Adrenal gland (tissue), 12 donors: ENCODE measurements around the gene CD248. TPM values are rescaled to one million over a fixed set of nuclear protein-coding genes. Genes with fewer than 3 reads are reported as not detected.
A peak's percentile ranks its signal among the peaks of the same experiment; 100 is the strongest.

ENCODE experiments used
- DNase-seq, 7 donors: peaks; one replicate each; pipeline ENCODE4 v3.0.0-alpha.2; 2019 to 2020
- H3K27ac ChIP-seq, 5 donors: fragments of 200-600 bp; sonication (generic) in 4 of 5; 1 replicate in 3 of 5; 2 replicates in 2 of 5; pipeline versions ENCODE4 v1.5.1 to v1.8.0; 2016 to 2020; ENCODE audit warnings: mild to moderate bottlenecking in 1 of 5
- H3K27me3 ChIP-seq: fragments of 200-600 bp; 2 replicates; pipeline ENCODE4 v1.8.0; 2021
- H3K36me3 ChIP-seq, 2 donors: fragments of 200-600 bp; replicated peaks in 1 of 2; 1 replicate in 1 of 2; 2 replicates in 1 of 2; pipeline versions ENCODE4 v1.5.1 to v1.8.0; 2018 to 2022
- H3K4me1 ChIP-seq, 2 donors: fragments of 200-600 bp; replicated peaks in 1 of 2; 1 replicate in 1 of 2; 2 replicates in 1 of 2; pipeline versions ENCODE4 v1.5.1 to v1.8.0; 2018 to 2021
- H3K4me3 ChIP-seq, 4 donors: fragments of 200-600 bp; sonication (generic) in 3 of 4; one replicate each; pipeline ENCODE4 v1.5.1; 2016 to 2018
- H3K9me3 ChIP-seq, 3 donors: fragments of 200-600 bp; sonication (generic) in 1 of 3; replicated peaks in 1 of 3; 1 replicate in 2 of 3; 2 replicates in 1 of 3; pipeline versions ENCODE4 v1.5.1 to v1.8.0; 2016 to 2021
- POLR2A ChIP-seq, 2 donors: fragments of 450-650 bp; IDR thresholded peaks; one replicate each; pipeline ENCODE4 v1.6.1; 2017; ENCODE audit warnings: antibody characterized with exemption in 2 of 2, mild to moderate bottlenecking in 2 of 2, moderate library complexity in 1 of 2
- WGBS, 4 donors: extraction: QIAGEN DNeasy Blood & Tissue Kit in 2 of 4; methylation state at CpG; one replicate each; pipeline versions ENCODE4 v1.1.5 to v1.1.7; 2013 to 2017; 5-methylcytosine and 5-hydroxymethylcytosine counted together
- intact Hi-C, 2 donors: fragments of 100-400 bp; cut with DNase I; formaldehyde crosslinking; loops; one replicate each; pipeline versions ENCODE4 v1.14.1 to v1.15.0; 2022 to 2023
- polyA plus RNA-seq, 3 donors: library from polyadenylated mRNA; stranded (reverse); fragments of 200-250 nt in 2 of 3; fragments of 350-450 nt in 1 of 3; fragmentation: Illumina TruSeq in 1 of 3; extraction: RNeasy Lipid Tissue Mini Kit (QIAGEN cat#74804) in 1 of 3; gene quantifications; one replicate each; pipeline ENCODE4 v1.2.3, GENCODE V29; 2013 to 2014
- total RNA-seq, 9 donors: library from RNA; depleted of rRNA in 4 of 9; stranded (reverse); fragments of >200 nt in 4 of 9; fragments of 120-200 nt in 1 of 9; fragmentation: NEBNext Ultra II Directional in 1 of 9; extraction: Animal tissue kit (Norgen Biotek cat#: 25700) in 1 of 9; gene quantifications; one replicate each; pipeline versions ENCODE4 v1.1.0 to v1.2.4, GENCODE V29; 2013 to 2023
- TF ChIP-seq, protein P1 (sequence below), 6 experiments: fragments of 450-650 bp in 4 of 6; fragments of 200-600 bp in 2 of 6; sonication (generic) in 1 of 6; IDR thresholded peaks; 1 replicate in 5 of 6; 2 replicates in 1 of 6; pipeline versions ENCODE4 v1.5.1 to v1.8.0; 2016 to 2021; ENCODE audit warnings: antibody characterized with exemption in 6 of 6, mild to moderate bottlenecking in 2 of 6, moderate library complexity in 1 of 6
- donor health status: healthy with polysubstance abuse.
- donor health status: Bipolar disorder and iron deficiency.
- donor health status: DM: yes; HTN: yes; CAD: no.
- donor health status: DM: no; HTN: no; CAD: no.
- donor health status: DM: no; HTN: no; CAD: no.
- donor health status: DM: yes; HTN: yes; CAD: no.

CD248 gene
- total and polyA plus RNA-seq, 12 donors, result 3.8 to 28.0 (median 15.8) TPM

DNA sequence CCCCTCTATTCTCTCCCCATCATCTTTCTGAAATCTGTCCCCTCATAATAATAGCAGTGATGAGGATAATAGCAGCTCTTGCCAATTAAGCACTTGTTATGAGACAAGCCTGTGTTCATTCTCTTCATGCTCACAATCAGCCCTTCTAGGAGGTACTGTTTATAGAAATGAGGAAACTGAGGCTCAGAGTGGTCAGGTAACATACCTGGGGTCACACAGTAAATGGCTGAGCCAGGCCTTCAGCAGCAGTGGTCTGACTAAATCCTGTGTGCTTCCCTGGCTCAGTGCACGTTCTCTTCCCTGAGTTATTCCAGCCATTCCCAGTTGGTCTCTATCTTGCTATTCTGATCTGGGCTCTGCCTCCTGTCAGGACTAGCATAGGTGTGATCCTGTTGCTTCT is 42.6 kb downstream of the CD248 start:
- intact Hi-C loops, result no loop called here
- no peak overlapping the region for H3K4me3 ChIP-seq
- 43 to 100% (median 72%) methylated on average over 1 of the region's 1 CpG for WGBS, 4 donors
- H3K27me3 ChIP-seq, result no peaks in the 10 kb centered on the region
- no peak for DNase-seq
- H3K27ac ChIP-seq, result no peak overlapping the region
- H3K4me1 ChIP-seq, result peaks cover 11 to 19% of the 10 kb centered on the region in 2 donors
- TF ChIP-seq, protein P1, sequence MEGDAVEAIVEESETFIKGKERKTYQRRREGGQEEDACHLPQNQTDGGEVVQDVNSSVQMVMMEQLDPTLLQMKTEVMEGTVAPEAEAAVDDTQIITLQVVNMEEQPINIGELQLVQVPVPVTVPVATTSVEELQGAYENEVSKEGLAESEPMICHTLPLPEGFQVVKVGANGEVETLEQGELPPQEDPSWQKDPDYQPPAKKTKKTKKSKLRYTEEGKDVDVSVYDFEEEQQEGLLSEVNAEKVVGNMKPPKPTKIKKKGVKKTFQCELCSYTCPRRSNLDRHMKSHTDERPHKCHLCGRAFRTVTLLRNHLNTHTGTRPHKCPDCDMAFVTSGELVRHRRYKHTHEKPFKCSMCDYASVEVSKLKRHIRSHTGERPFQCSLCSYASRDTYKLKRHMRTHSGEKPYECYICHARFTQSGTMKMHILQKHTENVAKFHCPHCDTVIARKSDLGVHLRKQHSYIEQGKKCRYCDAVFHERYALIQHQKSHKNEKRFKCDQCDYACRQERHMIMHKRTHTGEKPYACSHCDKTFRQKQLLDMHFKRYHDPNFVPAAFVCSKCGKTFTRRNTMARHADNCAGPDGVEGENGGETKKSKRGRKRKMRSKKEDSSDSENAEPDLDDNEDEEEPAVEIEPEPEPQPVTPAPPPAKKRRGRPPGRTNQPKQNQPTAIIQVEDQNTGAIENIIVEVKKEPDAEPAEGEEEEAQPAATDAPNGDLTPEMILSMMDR (IDR thresholded peaks at IDR 0.05), result no peak
- no peak for TF ChIP-seq POLR2A (IDR thresholded peaks at IDR 0.05)
- H3K9me3 ChIP-seq, result no peaks in the 10 kb centered on the region
- H3K36me3 ChIP-seq, result peaks cover 0 to 55% of the 10 kb centered on the region in 2 donors

DNA sequence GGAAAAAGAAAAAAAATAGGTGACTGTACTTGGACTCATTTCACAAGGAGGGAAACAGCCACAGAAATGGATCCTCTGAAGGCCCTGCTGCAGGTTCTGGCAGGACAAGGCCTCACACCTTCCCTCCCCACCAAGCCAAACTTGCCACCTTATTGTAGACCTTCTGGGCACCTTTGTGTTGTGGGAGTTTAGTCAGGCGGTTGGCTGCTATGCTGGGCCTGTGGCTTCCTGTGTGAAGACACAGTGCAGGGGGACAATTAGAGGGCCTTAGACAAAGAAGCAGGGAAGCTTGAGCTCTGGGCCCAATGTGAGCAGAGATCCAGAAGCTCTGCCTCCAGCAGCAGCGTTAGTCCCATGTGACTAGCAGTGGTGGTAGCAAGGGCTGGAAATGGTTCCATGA is 44.2 kb downstream of the CD248 start:
- H3K4me1 ChIP-seq, result peaks cover 8 to 21% of the 10 kb centered on the region in 2 donors
- no peaks in the 10 kb centered on the region for H3K27me3 ChIP-seq
- no peak for DNase-seq
- no peak for TF ChIP-seq POLR2A (IDR thresholded peaks at IDR 0.05)
- TF ChIP-seq, protein P1 (IDR thresholded peaks at IDR 0.05), result no peak
- WGBS, 4 donors, result 86 to 100% (median 92%) methylated on average over 2 of the region's 2 CpGs
- H3K9me3 ChIP-seq, result no peaks in the 10 kb centered on the region
- intact Hi-C loops, result no loop called here
- no peak overlapping the region for H3K4me3 ChIP-seq
- H3K36me3 ChIP-seq, result peaks cover 0 to 55% of the 10 kb centered on the region in 2 donors
- H3K27ac ChIP-seq, result no peak overlapping the region

DNA sequence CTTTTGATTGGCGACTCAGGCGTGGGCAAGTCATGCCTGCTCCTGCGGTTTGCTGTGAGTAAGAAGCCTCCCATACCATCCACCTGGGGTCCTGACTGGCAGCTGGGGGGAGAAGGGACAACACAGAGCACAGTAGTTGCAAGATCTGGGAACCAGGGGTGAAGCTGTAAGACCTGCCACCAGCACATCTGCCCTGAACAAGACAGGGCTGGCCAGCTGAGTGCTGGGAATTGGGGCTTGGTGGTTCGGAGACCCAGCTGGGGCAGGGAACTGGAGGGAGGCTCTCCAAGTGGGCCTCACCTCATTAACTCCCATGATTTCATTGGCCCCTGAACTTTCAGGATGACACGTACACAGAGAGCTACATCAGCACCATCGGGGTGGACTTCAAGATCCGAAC is 45.0 kb downstream of the CD248 start:
- Histone ChIP-seq H3K9me3 (no peaks in the 10 kb centered on the region), H3K27me3 (no peaks in the 10 kb centered on the region), H3K36me3 (peaks cover 0 to 55% of the 10 kb centered on the region in 2 donors), H3K4me3 (no peak overlapping the region), H3K4me1 (peaks cover 5 to 21% of the 10 kb centered on the region in 2 donors), H3K27ac (no peak overlapping the region)
- TF ChIP-seq, protein P1 (IDR thresholded peaks at IDR 0.05), result no peak
- TF ChIP-seq POLR2A (IDR thresholded peaks at IDR 0.05), result no peak
- intact Hi-C loops, result no loop called here
- 85 to 93% (median 90%) methylated on average over 6 to 7 of the region's 7 CpGs for WGBS, 4 donors
- DNase-seq, result no peak

DNA sequence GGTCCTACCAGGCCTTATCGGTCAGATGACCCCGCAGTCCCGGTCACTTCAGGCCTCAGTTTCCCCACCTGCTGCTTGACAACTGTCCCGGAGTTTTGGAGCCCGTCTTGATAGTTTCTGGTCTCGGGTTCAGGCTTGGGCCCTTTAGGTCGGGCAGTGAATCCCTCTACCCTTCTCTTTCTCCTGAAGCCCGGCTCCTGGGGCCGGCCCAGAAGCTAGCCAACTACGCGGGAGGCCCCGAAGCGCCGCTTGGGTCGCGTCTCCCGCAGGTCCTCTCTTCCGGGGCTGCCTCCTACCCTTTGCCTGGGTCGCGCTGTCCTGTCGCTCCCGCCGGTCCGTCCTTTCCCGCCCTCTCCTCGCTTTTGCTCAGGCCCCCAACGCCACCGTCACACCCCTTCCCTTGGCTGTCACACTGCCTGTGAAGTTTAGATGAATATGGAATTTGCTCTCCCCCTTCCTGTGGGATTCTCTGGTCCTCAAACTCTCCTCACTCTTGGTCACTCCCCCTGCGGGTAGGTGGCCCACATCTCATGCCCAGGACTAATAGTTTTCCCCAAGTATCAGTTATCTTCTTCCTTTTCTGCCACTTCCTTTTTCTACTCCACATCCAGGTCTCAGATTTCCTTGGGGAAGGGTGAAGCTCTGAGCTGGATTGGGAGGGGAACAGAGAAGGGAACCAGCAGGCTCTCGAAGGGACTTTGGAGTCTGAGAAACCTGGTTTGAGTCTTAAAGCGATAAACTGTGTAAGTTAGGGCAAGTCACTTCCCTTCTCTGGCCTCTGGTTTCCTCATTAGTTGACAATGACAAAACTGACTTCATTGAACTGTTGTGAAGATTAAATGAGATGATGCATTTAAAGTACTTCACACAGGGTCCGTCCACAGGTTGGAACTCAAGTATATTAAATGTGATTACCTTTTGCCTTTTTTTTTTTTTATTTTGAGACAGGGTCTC is 47.6 kb downstream of the CD248 start:
- intact Hi-C loops, result no loop called here
- peaks cover 0 to 33% of the 10 kb centered on the region in 2 donors for H3K36me3 ChIP-seq

More for the DNA sequence above, 47.6 kb downstream of the CD248 start:
- peak in 3 of 7 donors; percentile 36 to 44 (median 38) for DNase-seq
- TF ChIP-seq, protein P1 (IDR thresholded peaks at IDR 0.05), result peak in 3 of 6 experiments; percentile 3 to 29 (median 7)
- TF ChIP-seq POLR2A (IDR thresholded peaks at IDR 0.05), result no peak
- Histone ChIP-seq H3K4me1 (peaks cover 5 to 24% of the 10 kb centered on the region in 2 donors), H3K27ac (peak overlapping the region; percentile 73 to 98 (median 92)), H3K27me3 (no peaks in the 10 kb centered on the region), H3K9me3 (no peaks in the 10 kb centered on the region), H3K4me3 (peak overlapping the region; percentile 47 to 94 (median 85))
- 2 to 7% (median 4%) methylated on average over 11 to 32 of the region's 32 CpGs for WGBS, 4 donors
